Renal cortical epithelial cell (primary cell): ENCODE results near the gene MRGPRF. TPM values are rescaled to one million over a fixed set of nuclear protein-coding genes. Genes with fewer than 3 reads are reported as not detected.

Source experiments
- DNase-seq: peaks from one replicate; pipeline ENCODE4 v3.0.0-alpha.2; 2011; ENCODE audit warnings: low read depth
- total RNA-seq: library from RNA; depleted of rRNA; stranded (reverse); fragments of >200 nt; gene quantifications from 2 replicates; pipeline ENCODE4 v1.2.3, GENCODE V29; 2014

The MRGPRF gene
- total RNA-seq, 1 donor from 2014 or later: 0.10 TPM

- peak; percentile 5 for DNase-seq
Observed at GRCh38 chr11:68963779-68964178, 49.3 kb downstream of the MRGPRF start.

GRCh38 chr11:68962527-68963250, 50.4 kb downstream of the MRGPRF start:
- no peak for DNase-seq

- no peak for DNase-seq
Observed at GRCh38 chr11:68961245-68961644, 51.8 kb downstream of the MRGPRF start.

- no peak for DNase-seq
Observed at GRCh38 chr11:68960294-68961071, 52.6 kb downstream of the MRGPRF start.

GRCh38 chr11:68959465-68960293, 53.4 kb downstream of the MRGPRF start:
- no peak for DNase-seq

GRCh38 chr11:68958211-68958610, 54.8 kb downstream of the MRGPRF start:
- no peak for DNase-seq

GRCh38 chr11:68956547-68957254, 56.3 kb downstream of the MRGPRF start:
- DNase-seq: no peak

GRCh38 chr11:68956142-68956541, 56.9 kb downstream of the MRGPRF start:
- DNase-seq: no peak

GRCh38 chr11:68955607-68955958, 57.5 kb downstream of the MRGPRF start:
- no peak for DNase-seq

- peak; percentile 23 for DNase-seq
Observed at GRCh38 chr11:68954836-68955606, 58.0 kb downstream of the MRGPRF start.

Other genes starting within 250 kb of the MRGPRF start
- gene CPT1A, start 171.3 kb downstream of the MRGPRF start, total RNA-seq: 7.5 and 18.9 TPM in 2 replicates
- 37.2 and 97.8 TPM in 2 replicates for gene MRPL21, start 109.4 kb downstream of the MRGPRF start, total RNA-seq
- 5.4 and 12.8 TPM in 2 replicates for gene IGHMBP2, start 109.4 kb downstream of the MRGPRF start, total RNA-seq
- gene MRGPRD, start 32.3 kb downstream of the MRGPRF start, total RNA-seq: not detected in 2 replicates
- 9.9 and 15.6 TPM in 2 replicates for gene TPCN2, start 35.7 kb upstream of the MRGPRF start, total RNA-seq
- 0.05 TPM in 1 of 2 replicates, not detected in the other for gene SMIM38, start 142.7 kb upstream of the MRGPRF start, total RNA-seq